OCI-LY7 (cell line): ENCODE measurements around the gene EEPD1. TPM values are rescaled to one million over a fixed set of nuclear protein-coding genes. Genes with fewer than 3 reads are reported as not detected.

Experiments
- BruUV-seq: library from RNA; stranded (reverse); fragments of 400-500 nt; replicated peaks from 2 replicates; lab custom pipeline; 2021; lab: Mats Ljungman, UMichigan
- CTCF ChIA-PET: fragments of 300-600 bp; sonication (Branson Sonifier 250); formaldehyde crosslinking; loops from one replicate; lab custom pipeline; 2022; ENCODE audit warnings: antibody characterized with exemption; ENCODE audit not compliant: unreplicated experiment; lab: Charles Lee
- POLR2A ChIA-PET: fragments of 300-600 bp; sonication (Branson Sonifier 250); formaldehyde crosslinking; loops from one replicate; lab custom pipeline; 2022; ENCODE audit warnings: antibody characterized with exemption; lab: Charles Lee
- DNase-seq: peaks from one replicate; pipeline ENCODE4 v3.0.0-alpha.2; 2015; ENCODE audit warnings: low spot score
- H2AFZ ChIP-seq: fragments of 200-600 bp; sonication (generic), shearing (Covaris generic); 2 replicates; pipeline ENCODE4 v1.6.1; 2014; ENCODE audit warnings: mild to moderate bottlenecking, antibody characterized with exemption, low read length, moderate library complexity
- H3K27ac ChIP-seq: fragments of 200-600 bp; sonication (generic); 2 replicates; pipeline ENCODE4 v1.5.1; 2014; ENCODE audit warnings: mixed run types, low read depth, mild to moderate bottlenecking, moderate library complexity, low read length, inconsistent platforms; ENCODE audit not compliant: poor library complexity, severe bottlenecking
- H3K36me3 ChIP-seq: fragments of 200-600 bp; sonication (generic); 2 replicates; pipeline ENCODE4 v1.6.1; 2014; ENCODE audit warnings: mild to moderate bottlenecking, antibody characterized with exemption, low read length, moderate library complexity, mixed read lengths; ENCODE audit not compliant: insufficient read depth
- H3K4me1 ChIP-seq: fragments of 200-600 bp; sonication (generic); 2 replicates; pipeline ENCODE4 v1.5.1; 2014; ENCODE audit warnings: mild to moderate bottlenecking, low read length; ENCODE audit not compliant: insufficient read depth, poor library complexity, severe bottlenecking
- H3K4me2 ChIP-seq: fragments of 200-600 bp; sonication (generic); 2 replicates; pipeline ENCODE4 v1.6.1; 2014; ENCODE audit warnings: mild to moderate bottlenecking, low read length
- H3K4me3 ChIP-seq: fragments of 200-600 bp; sonication (generic); 2 replicates; pipeline ENCODE4 v1.5.1; 2014; ENCODE audit warnings: mild to moderate bottlenecking, low read depth, low read length; ENCODE audit not compliant: poor library complexity, severe bottlenecking
- H3K79me2 ChIP-seq: fragments of 200-600 bp; sonication (generic); 2 replicates; pipeline ENCODE4 v1.6.1; 2016; ENCODE audit warnings: low read depth, mild to moderate bottlenecking, low read length, moderate library complexity, mixed read lengths; ENCODE audit not compliant: insufficient read depth
- H3K9me2 ChIP-seq: fragments of 200-600 bp; sonication (generic); 2 replicates; pipeline ENCODE4 v1.6.1; 2016; ENCODE audit warnings: mild to moderate bottlenecking, low read length, mixed read lengths; ENCODE audit not compliant: insufficient read depth
- H3K9me3 ChIP-seq: fragments of 200-600 bp; sonication (generic); 2 replicates; pipeline ENCODE4 v1.6.1; 2014; ENCODE audit warnings: mild to moderate bottlenecking, mixed run types, low read length, mixed read lengths
- H4K20me1 ChIP-seq: fragments of 200-600 bp; sonication (generic); 2 replicates; pipeline ENCODE4 v1.6.1; 2014; ENCODE audit warnings: mild to moderate bottlenecking, antibody characterized with exemption, low read length, moderate library complexity, mixed read lengths; ENCODE audit not compliant: insufficient read depth
- EZH2phosphoT487 ChIP-seq: fragments of 200-600 bp; sonication (generic); IDR thresholded peaks from 2 replicates; pipeline ENCODE4 v1.6.1; 2018; ENCODE audit warnings: low read depth, borderline replicate concordance, mild to moderate bottlenecking, mixed run types, antibody characterized with exemption, low read length, moderate library complexity, mixed read lengths
- intact Hi-C: fragments of 100-400 bp; cut with micrococcal nuclease; formaldehyde crosslinking; loops from one replicate; pipeline ENCODE4 v1.10.0; 2022; ENCODE audit not compliant: unreplicated experiment
- total RNA-seq, 2 experiments: library from RNA; depleted of rRNA in 1 of 2; stranded (reverse); fragments of >200 nt in 1 of 2; shearing (Covaris generic) in 1 of 2; gene quantifications; 2 replicates each; pipeline ENCODE4 v1.2.3, GENCODE V29; 2014 to 2022
- TF ChIP-seq, protein P1 (sequence below): fragments of 200-600 bp; sonication (generic); conservative IDR thresholded peaks from 2 replicates; pipeline ENCODE4 v1.5.1; 2014; ENCODE audit warnings: mild to moderate bottlenecking, antibody characterized with exemption, low read length, moderate library complexity, mixed read lengths

EEPD1 gene
- total RNA-seq, 2 experiments from 2014 or later: 1.7 to 8.1 TPM

DNA sequence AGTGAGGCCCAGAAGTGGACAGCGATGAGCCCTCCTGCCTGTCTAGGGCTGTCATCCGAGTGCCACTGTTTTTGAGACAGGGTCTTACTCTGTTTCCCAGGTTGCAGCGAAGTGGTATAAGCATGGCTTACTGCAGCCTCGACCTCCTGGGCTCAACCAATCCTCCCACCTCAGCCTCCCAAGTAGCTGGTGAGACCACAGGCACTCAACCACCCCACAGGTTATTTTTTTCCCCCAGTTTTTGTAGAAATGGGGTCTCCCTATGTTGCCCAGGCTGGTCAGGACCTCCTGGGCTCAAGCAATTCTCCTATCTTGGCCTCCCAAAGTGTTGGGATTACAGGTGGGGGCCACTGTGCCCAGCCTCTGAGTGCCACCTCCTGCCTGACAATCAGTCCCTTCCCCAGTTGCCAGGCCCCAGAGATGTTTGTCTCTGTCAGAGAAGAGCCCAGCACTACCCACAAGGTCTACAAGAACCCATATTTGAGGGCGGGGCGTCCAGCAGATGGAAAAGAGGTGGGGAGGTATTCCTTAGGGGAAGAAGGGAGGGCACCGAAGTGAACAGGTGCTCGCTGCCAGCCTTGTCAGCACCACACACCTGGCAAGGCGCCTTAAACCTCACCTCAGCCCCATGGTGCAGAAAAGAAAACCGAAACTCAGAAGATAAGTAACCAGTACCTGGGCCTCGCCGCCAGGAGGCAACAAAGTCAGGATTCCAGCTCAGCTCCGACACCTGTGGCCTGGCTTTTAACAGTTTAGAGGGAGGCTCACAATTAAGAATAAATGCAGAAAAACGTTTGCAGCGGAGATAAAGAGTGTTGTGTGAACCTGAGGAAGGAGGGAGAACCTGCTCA lies 159.2 kb downstream of the EEPD1 start:
- BruUV-seq: no TSS peak
- Histone ChIP-seq H3K27ac (no peak overlapping the region), H3K36me3 (no peaks in the 10 kb centered on the region), H3K4me2 (peak overlapping the region; percentile 63), H3K9me2 (no peaks in the 10 kb centered on the region), H4K20me1 (no peaks in the 10 kb centered on the region), H2AFZ (peak overlapping the region; percentile 94), H3K79me2 (no peaks in the 10 kb centered on the region), H3K4me1 (no peaks in the 10 kb centered on the region), H3K9me3 (no peaks in the 10 kb centered on the region), H3K4me3 (no peak overlapping the region)
- TF ChIP-seq EZH2phosphoT487: no peak
- TF ChIP-seq, protein P1, sequence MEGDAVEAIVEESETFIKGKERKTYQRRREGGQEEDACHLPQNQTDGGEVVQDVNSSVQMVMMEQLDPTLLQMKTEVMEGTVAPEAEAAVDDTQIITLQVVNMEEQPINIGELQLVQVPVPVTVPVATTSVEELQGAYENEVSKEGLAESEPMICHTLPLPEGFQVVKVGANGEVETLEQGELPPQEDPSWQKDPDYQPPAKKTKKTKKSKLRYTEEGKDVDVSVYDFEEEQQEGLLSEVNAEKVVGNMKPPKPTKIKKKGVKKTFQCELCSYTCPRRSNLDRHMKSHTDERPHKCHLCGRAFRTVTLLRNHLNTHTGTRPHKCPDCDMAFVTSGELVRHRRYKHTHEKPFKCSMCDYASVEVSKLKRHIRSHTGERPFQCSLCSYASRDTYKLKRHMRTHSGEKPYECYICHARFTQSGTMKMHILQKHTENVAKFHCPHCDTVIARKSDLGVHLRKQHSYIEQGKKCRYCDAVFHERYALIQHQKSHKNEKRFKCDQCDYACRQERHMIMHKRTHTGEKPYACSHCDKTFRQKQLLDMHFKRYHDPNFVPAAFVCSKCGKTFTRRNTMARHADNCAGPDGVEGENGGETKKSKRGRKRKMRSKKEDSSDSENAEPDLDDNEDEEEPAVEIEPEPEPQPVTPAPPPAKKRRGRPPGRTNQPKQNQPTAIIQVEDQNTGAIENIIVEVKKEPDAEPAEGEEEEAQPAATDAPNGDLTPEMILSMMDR: peak; percentile 78
- DNase-seq: peak; percentile 77
- CTCF ChIA-PET: no interaction called here
- intact Hi-C loops: no loop called here
- POLR2A ChIA-PET: interaction anchor here (0.6 kb wide), 2 partner anchors 144 to 346 kb away, joined by 3 to 5 read pairs; no protein-coding TSS in a partner anchor

GRCh38 chr7:36312915-36313334 lies 159.9 kb downstream of the EEPD1 start:
- Histone ChIP-seq H3K9me2 (no peaks in the 10 kb centered on the region), H4K20me1 (no peaks in the 10 kb centered on the region), H3K36me3 (no peaks in the 10 kb centered on the region), H3K4me2 (0 out of 2 replicates have a peak overlapping the region, but pooled peaks have one; percentile 63), H3K27ac (no peak overlapping the region), H3K4me3 (no peak overlapping the region), H3K79me2 (no peaks in the 10 kb centered on the region), H3K9me3 (no peaks in the 10 kb centered on the region), H3K4me1 (no peaks in the 10 kb centered on the region), H2AFZ (peak overlapping the region; percentile 94)
- BruUV-seq: no TSS peak
- TF ChIP-seq, protein P1: peak; percentile 20; the same call in 1 of the 2 replicates
- TF ChIP-seq EZH2phosphoT487: no peak
- ChIA-PET CTCF (no interaction called here), POLR2A (interaction anchor here (0.6 to 1.3 kb wide), 2 partner anchors 46 to 143 kb away, joined by 3 to 5 read pairs; no protein-coding TSS in a partner anchor)
- no peak for DNase-seq
- intact Hi-C loops: no loop called here

DNA sequence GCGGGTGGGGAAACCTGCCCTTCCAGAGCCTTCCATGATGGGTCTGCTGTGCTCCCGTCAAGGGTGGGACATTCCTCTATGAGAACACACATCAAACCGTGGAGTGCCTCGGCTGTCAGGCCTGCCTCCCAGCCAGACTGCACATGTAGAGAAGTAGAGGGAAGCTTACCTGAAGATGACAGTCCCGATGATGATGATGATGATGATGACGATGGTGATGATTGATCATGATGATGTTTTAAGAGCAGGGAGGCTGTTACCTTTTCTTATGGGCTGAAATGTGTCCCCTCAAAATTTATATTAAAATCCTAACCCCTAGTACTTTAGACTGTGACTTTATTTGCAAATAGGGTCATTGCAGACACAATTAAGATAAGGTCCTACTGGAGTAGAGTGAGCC lies 160.6 kb downstream of the EEPD1 start:
- no peaks in the 10 kb centered on the region for H4K20me1 ChIP-seq
- no peaks in the 10 kb centered on the region for H3K9me3 ChIP-seq
- no peaks in the 10 kb centered on the region for H3K79me2 ChIP-seq
- DNase-seq: no peak
- no peaks in the 10 kb centered on the region for H3K4me1 ChIP-seq
- CTCF ChIA-PET: no interaction called here
- TF ChIP-seq, protein P1: no peak
- no peak for TF ChIP-seq EZH2phosphoT487
- no TSS peak for BruUV-seq
- no peak overlapping the region for H3K4me3 ChIP-seq
- H3K9me2 ChIP-seq: no peaks in the 10 kb centered on the region
- POLR2A ChIA-PET: interaction anchor here (1.3 kb wide), 1 partner anchor 46 kb away, joined by 3 read pairs; no protein-coding TSS in a partner anchor
- no peaks in the 10 kb centered on the region for H3K36me3 ChIP-seq
- no peak overlapping the region for H3K27ac ChIP-seq
- H3K4me2 ChIP-seq: no peak overlapping the region
- intact Hi-C loops: no loop called here
- no peak overlapping the region for H2AFZ ChIP-seq
